Activated T-cell treated with anti-CD3 and anti-CD28 coated beads for 24 hours (primary cell): ENCODE measurements around the gene KCNAB2.

Experiments used
- DNase-seq: peaks from one replicate; pipeline ENCODE4 v3.0.0-alpha.2; 2020; ENCODE audit warnings: low read depth

KCNAB2 gene

GRCh38 chr1:6045561-6045960 lies at the start of gene KCNAB2:
Gene KCNAB2 (plus strand): TSS chr1:6045888. CDS start chr1:6051537, 5,649 bp downstream.
- DNase-seq: no peak

DNA sequence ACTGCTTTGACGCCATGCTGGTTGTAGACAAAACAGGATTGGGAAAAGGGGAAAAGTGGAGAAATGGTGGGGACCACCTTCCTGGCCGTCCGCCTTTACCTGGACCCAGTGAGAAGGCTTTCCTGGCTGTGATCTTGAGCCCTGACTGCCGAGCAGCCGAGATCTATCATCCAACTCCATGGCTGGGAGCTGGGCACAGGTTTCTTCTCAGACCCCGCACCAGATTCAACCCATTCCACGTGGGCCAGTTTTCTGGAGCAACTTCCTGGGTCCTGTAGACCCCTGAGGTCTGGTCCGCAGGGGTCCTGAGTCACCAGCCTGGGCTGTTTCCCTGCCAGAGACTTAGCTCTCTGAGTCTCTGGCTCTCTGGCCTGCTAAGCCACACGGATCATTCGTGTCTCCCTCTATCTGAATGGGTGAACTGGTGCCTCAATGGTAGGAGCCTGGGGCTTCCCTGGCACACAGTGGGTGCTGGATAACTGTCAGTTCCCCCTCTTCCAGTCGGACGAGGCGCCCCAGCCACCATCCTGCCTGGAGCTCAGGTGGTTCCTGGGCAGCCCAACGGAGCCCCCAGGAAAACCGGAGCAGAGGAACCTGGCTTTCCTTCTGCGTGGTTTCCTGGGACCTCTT lies 48.9 kb upstream of the KCNAB2 start:
- no peak for DNase-seq

DNA sequence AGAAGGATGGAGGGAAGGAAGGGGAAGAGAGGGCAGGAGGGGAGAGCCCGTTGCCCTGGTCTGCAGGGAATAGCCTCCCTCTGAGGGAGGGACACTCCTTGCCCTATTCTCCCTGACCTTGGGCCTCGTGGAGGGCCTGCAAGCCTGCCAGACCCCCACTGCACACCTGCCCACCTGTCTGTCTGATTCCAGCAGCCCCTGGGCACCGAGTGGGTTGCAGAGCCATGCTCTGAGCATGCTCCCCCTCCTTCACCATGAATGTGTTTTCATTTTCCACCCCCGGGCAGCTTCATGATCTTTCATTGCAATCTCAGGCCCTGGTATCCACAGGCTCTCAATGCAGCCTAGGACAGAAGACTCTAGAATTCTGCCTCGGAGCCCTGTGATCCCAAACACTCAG lies 48.4 kb upstream of the KCNAB2 start:
- DNase-seq: no peak

DNA sequence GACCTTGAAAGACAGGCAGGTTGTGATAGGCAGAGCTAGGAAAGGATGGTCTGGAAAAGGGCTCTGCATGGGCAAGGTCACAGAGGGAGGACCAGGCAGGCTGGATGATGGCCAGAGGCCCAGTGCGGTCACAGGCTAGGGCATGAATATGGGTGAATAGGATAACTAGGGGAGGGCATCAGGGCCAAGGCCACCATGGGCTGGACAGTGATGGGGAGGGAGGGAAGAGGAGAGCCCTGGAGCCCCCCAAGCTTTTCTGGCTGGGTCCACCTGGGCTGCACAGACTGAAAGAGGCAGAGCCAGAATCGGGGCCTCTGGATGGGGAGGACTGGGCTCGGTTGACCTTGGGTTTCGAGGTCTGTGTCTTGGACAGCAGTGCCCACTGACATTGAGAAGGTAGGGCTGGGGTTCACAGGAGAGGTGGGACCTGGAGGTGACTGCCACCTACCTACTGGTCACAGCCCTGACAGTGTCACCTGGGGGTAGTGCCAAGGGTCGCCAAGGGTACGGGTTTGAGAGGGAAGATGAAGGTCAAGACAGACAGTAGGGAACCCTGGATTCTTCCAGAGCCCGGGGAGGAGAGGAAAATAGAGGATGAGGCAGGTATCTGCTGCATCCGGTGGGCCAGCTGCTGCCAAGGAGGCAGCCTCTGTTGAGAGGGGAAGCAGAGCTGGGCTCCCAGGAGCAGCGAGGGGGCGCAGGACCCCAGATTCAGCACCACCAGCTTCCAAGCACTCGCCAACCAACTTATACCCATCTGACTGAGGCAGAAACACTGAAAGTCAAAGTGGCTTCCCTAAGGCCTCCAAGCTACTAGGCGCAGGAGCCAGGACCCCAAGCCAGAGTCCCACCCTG lies 47.4 kb upstream of the KCNAB2 start:
- no peak for DNase-seq

- DNase-seq: no peak
Measured at GRCh38 chr1:5998906-5999301, 46.8 kb upstream of the KCNAB2 start.

DNA sequence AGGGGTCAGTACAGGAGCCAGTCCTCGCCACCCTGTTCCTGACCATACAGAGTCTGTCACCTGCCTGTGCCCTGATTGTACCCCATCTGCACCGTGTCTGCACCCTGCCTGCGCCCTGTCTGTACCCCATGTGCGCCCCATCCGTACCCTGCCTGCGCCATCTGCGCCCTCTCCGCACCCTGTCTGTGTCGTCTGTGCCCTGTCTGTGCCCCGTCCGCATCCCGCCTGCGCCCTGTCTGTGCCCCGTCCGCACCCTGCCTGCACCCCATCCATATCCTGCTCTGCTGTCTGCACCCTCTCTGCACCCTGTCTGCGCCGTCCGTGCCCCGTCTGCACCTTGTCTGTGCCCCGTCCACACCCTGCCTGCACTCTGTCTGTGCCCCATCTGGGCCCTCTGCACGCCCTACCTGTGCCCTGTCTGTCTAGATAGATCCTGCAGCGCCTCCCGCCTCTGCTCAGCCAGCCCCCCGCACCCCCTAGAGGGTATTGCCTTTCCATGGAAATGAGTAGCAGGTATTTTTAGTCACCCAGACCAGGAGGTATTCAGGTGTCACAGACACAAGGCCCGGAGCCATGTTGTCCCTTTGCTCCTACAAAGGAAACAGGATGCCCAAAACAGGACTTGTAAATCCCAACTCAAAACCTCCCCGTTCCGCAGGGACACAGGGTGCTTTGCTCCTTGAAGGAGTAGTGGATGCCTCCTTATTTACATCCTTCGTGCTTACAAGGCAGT lies 45.8 kb upstream of the KCNAB2 start:
- DNase-seq: no peak

DNA sequence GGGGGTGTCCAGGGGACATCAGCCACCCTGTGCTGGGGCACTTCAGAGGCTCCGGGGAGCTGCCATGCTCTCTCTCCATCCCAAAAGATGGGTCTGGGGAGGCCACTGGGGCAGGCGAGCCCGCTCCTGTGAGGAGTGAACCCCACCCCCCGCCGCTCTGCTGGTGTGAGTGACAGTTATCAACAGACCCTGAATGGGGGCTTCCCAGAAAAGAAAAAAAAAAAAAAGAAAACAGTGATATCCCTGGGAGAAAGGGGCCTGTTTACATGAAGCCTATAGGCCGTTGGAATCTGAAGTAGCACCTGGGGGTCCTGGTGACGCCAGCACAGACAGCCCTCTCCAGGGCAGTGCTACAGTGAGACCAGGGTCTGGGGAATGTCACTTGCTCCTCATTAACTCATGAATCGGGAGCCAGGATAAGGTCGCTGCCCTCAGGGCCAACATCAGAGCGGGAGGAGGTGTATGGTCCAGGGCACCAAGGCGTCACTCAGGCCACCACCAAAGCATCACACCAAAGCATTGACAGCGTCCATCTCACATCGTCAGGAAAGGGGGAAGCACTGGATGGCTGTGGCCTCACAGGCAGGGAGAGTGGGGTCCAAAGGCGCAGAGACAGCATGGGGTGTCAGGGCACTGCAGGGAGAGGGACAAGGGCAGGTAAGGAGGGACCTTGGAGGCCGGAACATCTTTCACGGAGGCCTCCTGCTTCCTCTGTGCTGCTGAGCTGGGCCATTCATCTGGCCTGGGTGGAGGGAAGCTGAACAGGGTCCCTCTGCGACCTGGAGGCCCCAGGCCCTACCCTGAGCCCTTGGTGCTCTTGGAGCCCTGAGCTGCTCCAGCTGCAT lies 45.0 kb upstream of the KCNAB2 start:
- no peak for DNase-seq

- no peak for DNase-seq
Measured at GRCh38 chr1:6001992-6002576, 43.6 kb upstream of the KCNAB2 start.

- DNase-seq: no peak
Measured at GRCh38 chr1:6002714-6003501, 42.8 kb upstream of the KCNAB2 start.

DNA sequence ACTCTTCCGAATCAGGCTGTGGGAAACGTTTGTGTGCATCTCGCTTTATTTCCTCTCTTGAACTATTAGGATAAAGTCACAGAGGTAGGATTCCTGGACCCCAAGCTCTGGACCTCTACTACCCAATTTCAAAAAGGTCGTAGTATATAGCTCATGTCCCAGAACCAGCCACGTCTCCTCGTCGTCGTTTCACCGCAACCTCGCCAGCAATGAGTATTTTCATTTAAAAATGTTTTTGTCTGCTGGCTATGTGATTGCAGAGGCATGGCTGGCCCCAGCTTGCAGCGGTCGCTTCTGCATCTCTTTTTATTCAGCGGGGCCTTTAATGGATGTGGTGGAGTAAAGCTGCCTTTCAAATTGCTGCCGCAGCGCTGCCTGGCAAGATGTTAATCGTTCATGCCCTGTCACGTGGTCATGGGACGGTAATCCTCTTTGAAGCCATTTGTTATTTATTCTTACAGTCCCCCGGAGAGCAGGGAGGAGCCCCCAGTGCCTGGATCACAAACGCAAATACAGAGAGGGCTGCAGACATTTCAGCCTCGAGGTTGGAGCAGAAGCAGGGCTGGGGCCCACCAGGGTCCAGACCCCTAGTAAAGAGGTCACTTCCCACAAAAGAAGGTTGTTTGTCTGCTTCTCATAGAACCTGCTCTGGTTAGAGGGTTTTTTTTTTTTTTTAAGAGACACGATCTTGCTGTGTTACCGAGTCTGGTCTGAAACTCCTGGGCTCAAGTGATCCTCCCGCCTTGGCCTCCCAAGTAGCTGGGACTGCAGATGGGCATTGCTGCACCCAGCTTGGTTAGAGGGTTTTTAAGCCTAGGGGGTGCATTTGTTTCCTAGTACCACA lies 41.9 kb upstream of the KCNAB2 start:
- DNase-seq: no peak

- DNase-seq: no peak
Measured at GRCh38 chr1:6004412-6005123, 41.1 kb upstream of the KCNAB2 start.

GRCh38 chr1:6005276-6005917 lies 40.3 kb upstream of the KCNAB2 start:
- DNase-seq: no peak

- DNase-seq: no peak
Measured at GRCh38 chr1:6006882-6007281, 38.8 kb upstream of the KCNAB2 start.

DNA sequence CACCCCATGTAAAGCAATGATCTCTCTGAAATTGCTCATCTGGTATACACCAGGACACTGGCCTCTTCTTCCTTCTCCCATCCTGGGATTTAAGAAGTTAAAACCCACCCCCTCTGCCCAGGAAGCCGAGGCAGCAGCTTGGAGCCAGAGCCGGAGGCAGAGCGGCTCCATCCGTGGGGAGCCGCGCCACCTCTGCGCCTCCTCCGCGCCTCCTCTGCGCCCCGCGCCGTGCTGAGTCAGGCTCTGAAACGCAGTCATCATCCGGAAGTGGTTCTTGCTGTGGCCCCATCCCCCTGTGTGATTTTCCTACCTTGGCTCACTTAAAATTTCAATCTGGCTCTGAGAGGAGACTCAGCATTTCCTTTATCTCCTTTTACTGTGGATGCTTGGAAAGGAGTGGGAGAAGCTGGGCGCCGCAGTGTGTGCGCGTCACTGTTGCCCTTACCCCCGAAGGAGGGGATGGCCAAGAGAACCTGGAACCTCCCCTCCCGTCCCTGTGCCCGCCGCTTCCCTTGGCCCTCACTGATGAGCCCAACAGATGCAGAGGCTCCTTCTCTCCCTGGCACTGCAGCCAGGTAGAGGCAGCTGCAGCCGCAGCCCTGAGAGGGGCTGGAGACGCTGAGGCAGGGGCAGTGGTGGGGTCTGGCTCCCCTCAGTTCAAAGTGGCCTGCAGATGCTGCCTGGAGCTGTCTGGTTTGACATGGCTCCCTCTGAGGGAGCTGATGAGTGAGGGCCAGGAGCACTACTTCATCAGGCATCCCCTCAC lies 38.2 kb upstream of the KCNAB2 start:
- DNase-seq: no peak

DNA sequence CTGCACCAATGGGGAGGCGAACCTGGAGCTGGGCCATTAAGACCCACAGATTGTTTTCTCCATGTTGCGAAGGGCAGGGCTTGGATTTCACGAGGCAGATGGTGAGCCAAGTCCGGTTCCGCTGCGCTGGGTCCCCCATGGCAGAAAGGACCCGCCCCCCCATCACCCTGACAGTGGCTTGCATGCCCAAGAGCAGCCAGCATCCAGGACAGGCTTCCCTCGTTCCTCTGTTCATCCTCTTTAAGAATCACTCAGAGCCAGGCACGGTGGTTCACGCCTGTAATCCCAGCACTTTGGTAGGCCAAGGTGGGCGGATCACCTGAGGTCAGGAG lies 37.6 kb upstream of the KCNAB2 start:
- no peak for DNase-seq

DNA sequence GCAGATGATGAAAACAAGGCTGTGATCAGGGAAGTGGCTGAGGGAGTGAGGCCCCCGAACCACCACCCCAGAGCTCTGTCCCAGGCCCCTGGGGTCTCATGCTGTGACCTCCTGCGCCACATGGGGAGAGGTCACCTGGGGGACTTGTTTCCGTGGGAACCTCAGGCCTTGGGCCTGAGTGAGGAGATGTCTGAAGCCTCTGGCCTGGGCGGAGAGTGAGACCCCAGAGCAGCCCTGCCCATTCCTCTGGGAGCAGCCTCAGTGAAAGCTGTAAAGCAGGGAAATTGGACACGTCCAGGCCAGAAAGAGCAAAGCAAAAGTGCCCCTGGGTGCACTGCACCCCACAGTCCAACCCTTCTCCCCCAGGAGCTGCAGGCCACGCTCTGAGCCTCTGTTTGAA lies 37.0 kb upstream of the KCNAB2 start:
- DNase-seq: no peak

DNA sequence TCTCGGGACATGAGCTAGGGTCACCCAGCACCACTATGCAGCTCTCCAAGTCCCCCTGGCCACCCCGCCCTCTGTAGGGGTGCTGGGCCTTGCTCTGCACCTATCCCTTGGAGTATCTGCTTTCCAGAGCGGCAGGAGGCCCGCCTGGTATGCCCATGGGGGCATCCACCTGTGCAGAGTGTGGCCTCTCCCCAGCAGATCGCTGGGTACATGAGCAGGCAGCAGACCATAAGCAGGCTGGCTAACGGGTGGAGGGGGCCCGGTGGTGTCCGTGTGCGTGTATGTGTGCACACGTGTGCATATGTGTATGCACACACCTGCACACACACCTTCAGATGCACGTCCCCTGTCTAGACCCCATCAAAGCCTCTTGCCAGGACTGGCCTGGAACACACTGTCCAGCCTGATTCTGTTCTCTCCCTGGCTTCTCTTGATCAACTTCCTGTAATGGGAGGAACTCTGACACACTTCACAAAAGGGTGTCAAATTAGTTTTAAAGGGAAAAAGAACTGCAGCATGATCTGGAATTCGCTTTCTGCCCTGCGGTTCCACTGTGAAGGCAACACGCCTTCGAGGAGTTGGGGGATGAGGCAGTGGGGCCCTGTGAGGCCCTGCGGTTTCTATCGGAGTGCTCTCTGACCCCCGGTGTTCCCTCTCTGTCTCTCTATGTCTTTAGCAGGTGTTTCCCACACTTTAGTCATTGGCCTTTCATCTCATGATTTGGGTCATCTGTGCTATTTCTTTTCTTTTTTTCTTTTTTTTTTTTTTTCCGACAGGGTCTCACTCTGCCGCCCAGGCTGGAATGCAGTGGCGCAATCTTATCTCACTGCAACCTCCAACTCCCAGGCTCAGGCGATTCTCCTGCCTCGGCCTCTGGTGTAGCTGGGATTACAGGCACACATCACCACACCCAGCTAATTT lies 36.3 kb upstream of the KCNAB2 start:
- no peak for DNase-seq
